HepG2 (cell line): ENCODE data around the gene PA2G4. TPM values are rescaled to one million over a fixed set of nuclear protein-coding genes. Genes with fewer than 3 reads are reported as not detected.

Experiments used
- BATF2 ChIP-seq: sonication (generic); formaldehyde crosslinking; IDR thresholded peaks from 2 replicates; pipeline ENCODE4 v1.8.0; 2022; ENCODE audit warnings: mild to moderate bottlenecking, missing genetic modification reagents, moderate library complexity
- HNRNPLL ChIP-seq: fragments of 200-400 bp; formaldehyde crosslinking; IDR thresholded peaks from 2 replicates; pipeline ENCODE4 v1.6.1; 2017; ENCODE audit warnings: mild to moderate bottlenecking, low read depth, low read length; ENCODE audit not compliant: poor library complexity, severe bottlenecking
- HOXA5 ChIP-seq: sonication (generic); formaldehyde crosslinking; IDR thresholded peaks from 2 replicates; pipeline ENCODE4 v1.4.0; 2020; ENCODE audit warnings: missing genetic modification reagents
- KAT2B ChIP-seq: fragments of 150-350 bp; IDR thresholded peaks from 2 replicates; pipeline ENCODE4 v1.6.1; 2014; ENCODE audit warnings: low read depth, low read length, borderline replicate concordance
- MED13 ChIP-seq: sonication (generic); formaldehyde crosslinking; IDR thresholded peaks from 2 replicates; pipeline ENCODE4 v1.5.0; 2020; ENCODE audit warnings: missing genetic modification reagents
- NFIB ChIP-seq: sonication (generic); formaldehyde crosslinking; IDR thresholded peaks from 2 replicates; pipeline ENCODE4 v1.9.0; 2021; ENCODE audit warnings: missing genetic modification reagents, mild to moderate bottlenecking, borderline replicate concordance
- PAXIP1 ChIP-seq: sonication (generic); formaldehyde crosslinking; conservative IDR thresholded peaks from 2 replicates; pipeline ENCODE4 v1.4.0; 2020; ENCODE audit warnings: mild to moderate bottlenecking, missing genetic modification reagents, moderate library complexity
- PCBP1 ChIP-seq: fragments of 200-400 bp; formaldehyde crosslinking; IDR thresholded peaks from 2 replicates; pipeline ENCODE4 v1.6.1; 2017; ENCODE audit warnings: mild to moderate bottlenecking, low read depth, low read length, borderline replicate concordance
- TFE3 ChIP-seq: IDR thresholded peaks from 2 replicates; pipeline ENCODE4 v1.6.1; 2016
- ZFP36L1 ChIP-seq: sonication (generic); formaldehyde crosslinking; IDR thresholded peaks from 2 replicates; pipeline ENCODE4 v1.8.0; 2022; ENCODE audit warnings: mild to moderate bottlenecking, missing genetic modification reagents, moderate library complexity
- ZNF230 ChIP-seq: sonication (generic); formaldehyde crosslinking; IDR thresholded peaks from 2 replicates; pipeline ENCODE4 v1.4.0; 2020; ENCODE audit warnings: mild to moderate bottlenecking, missing genetic modification reagents
- ZNF280D ChIP-seq: sonication (generic); formaldehyde crosslinking; IDR thresholded peaks from 2 replicates; pipeline ENCODE4 v1.5.1; 2020; ENCODE audit warnings: mild to moderate bottlenecking, missing genetic modification reagents
- ZNF281 ChIP-seq: sonication (generic); formaldehyde crosslinking; IDR thresholded peaks from 2 replicates; pipeline ENCODE4 v1.4.0; 2020; ENCODE audit warnings: missing genetic modification reagents, borderline replicate concordance
- ZNF30 ChIP-seq: sonication (generic); formaldehyde crosslinking; IDR thresholded peaks from 2 replicates; pipeline ENCODE4 v1.5.0; 2020; ENCODE audit warnings: mild to moderate bottlenecking, missing genetic modification reagents
- ZNF556 ChIP-seq: sonication (generic); formaldehyde crosslinking; IDR thresholded peaks from 2 replicates; pipeline ENCODE4 v1.4.0; 2020; ENCODE audit warnings: mild to moderate bottlenecking, missing genetic modification reagents, borderline replicate concordance
- ZSCAN31 ChIP-seq: sonication (generic); formaldehyde crosslinking; IDR thresholded peaks from 2 replicates; pipeline ENCODE4 v1.5.0; 2020; ENCODE audit warnings: low read depth, mild to moderate bottlenecking, missing genetic modification reagents
- polyA plus RNA-seq, 8 experiments: library from polyadenylated mRNA; depleted of rRNA in 3 of 8; stranded (reverse) in 7 of 8; unstranded in 1 of 8; fragments of >200 nt; fragmentation: Illumina TruSeq in 4 of 8; extraction: Trizol in 4 of 8; gene quantifications; 2 replicates each; pipeline versions ENCODE4 v1.2.1 to v1.2.3, GENCODE V29; 2011 to 2016; ENCODE audit warnings: low read depth in 4 of 8, missing spikeins in 1 of 8, mixed read lengths in 1 of 8; ENCODE audit not compliant: insufficient read depth in 1 of 8
- total RNA-seq, 5 experiments: library from RNA; depleted of rRNA; stranded (reverse); fragments of >200 nt; fragmentation: Illumina TruSeq; extraction: Trizol; gene quantifications; 2 replicates each; pipeline ENCODE4 v1.2.3, GENCODE V29; 2016; ENCODE audit warnings: low read depth in 1 of 5

The PA2G4 gene
- total and polyA plus RNA-seq, 2 of the 13 experiments (the other 11 are each of a cell fraction or from before 2014, with no cell fraction given), result 147 to 240 TPM

GRCh38 chr12:56078931-56079722, 25.2 kb upstream of the PA2G4 start (continued):
- TF ChIP-seq ZNF280D (CRISPR knock-in tag), result peak; percentile 68; the same call in 1 of the 2 replicates
- TF ChIP-seq ZNF30 (CRISPR knock-in tag), result no peak
- no peak for TF ChIP-seq ZNF556 (CRISPR knock-in tag)
- TF ChIP-seq NFIB (CRISPR knock-in tag), result no peak
- no peak; the same call in 1 of the 2 replicates for TF ChIP-seq ZNF230 (CRISPR knock-in tag)
- TF ChIP-seq PAXIP1 (CRISPR knock-in tag), result no peak
- TF ChIP-seq HOXA5 (CRISPR knock-in tag), result no peak
- no peak for TF ChIP-seq TFE3 (CRISPR knock-in tag)
- TF ChIP-seq PCBP1, result peak; percentile 79; the same call in 1 of the 2 replicates
- TF ChIP-seq BATF2 (CRISPR knock-in tag), result no peak
- no peak for TF ChIP-seq ZFP36L1 (CRISPR knock-in tag)
- TF ChIP-seq ZNF281 (CRISPR knock-in tag), result peak; percentile 33; the same call in 1 of the 2 replicates
- peak; percentile 60 for TF ChIP-seq HNRNPLL
- TF ChIP-seq KAT2B, result no peak
- peak; percentile 45; the same call in 1 of the 2 replicates for TF ChIP-seq ZSCAN31
- no peak for TF ChIP-seq MED13
